ENCODE results near the gene CCDC73.
A peak's percentile ranks its signal among the peaks of the same experiment; 100 is the strongest.
"Not testable (repeated sequence)": the region's sequence is repeated elsewhere in the genome, so short reads cannot be mapped to it uniquely, and the experiment has no call there.

The CCDC73 gene

DNA sequence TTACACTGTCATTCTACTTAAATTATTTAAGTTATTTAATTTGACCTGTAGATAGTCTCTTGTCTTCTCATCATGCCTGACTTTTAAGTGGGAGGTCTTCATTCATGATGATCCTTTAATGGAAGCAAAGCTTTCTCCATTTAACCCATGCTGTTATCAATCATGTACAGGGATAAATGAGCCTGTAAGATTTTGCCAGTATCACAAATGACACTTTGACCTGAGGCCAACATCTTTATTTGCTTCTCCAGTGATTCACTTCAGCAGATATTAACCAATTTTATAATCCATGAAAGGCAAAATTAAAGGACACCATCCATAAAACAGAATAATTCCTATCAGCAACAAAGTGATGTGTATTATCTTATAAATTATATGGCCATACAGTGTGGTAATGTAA, 7.7 kb downstream of the CCDC73 start:
- no peaks in the 10 kb centered on the region for H3K4me1 ChIP-seq
- no peak overlapping the region for H3K27ac ChIP-seq
- TF ChIP-seq Cebpa-rat (IDR thresholded peaks at IDR 0.05) = no peak
- H3K9ac ChIP-seq = no peak overlapping the region
- H3K9me3 ChIP-seq (replicated peaks in 1 of 11) = no peaks in the 10 kb centered on the region
- no peaks in the 10 kb centered on the region for H3K36me3 ChIP-seq
- no peaks in the 10 kb centered on the region for H3K27me3 ChIP-seq
- no peak overlapping the region for H3K4me2 ChIP-seq
- H4K20me1 ChIP-seq = no peaks in the 10 kb centered on the region
- H3K4me3 ChIP-seq = no peak overlapping the region

DNA sequence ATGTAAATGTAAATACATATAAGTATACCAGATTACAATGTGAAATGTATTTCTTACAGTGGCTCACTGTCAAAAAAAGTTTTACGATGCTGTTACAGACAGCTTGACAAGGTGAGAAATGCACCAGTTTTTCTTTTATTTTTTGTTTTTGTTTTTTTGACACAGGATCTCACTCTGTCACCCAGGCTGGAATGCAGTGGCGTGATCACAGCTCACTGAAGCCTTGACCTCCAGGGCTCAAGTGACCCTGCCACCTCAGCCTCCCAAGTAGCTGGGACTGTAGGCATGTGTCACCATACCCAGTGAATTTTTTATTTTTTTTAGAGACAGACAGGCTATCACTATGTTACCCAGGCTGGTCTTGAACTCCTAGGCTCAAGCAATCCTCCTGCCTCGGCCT, 9.2 kb downstream of the CCDC73 start:
- Histone ChIP-seq H3K9me3 (replicated peaks in 1 of 11) (no peaks in the 10 kb centered on the region), H3K4me1 (no peaks in the 10 kb centered on the region), H3K4me3 (no peak overlapping the region), H3K27ac (no peak overlapping the region), H4K20me1 (no peaks in the 10 kb centered on the region), H3K36me3 (no peaks in the 10 kb centered on the region), H3K4me2 (no peak overlapping the region), H3K27me3 (no peaks in the 10 kb centered on the region), H3K9ac (no peak overlapping the region)
- no peak for TF ChIP-seq Cebpa-rat (IDR thresholded peaks at IDR 0.05)

DNA sequence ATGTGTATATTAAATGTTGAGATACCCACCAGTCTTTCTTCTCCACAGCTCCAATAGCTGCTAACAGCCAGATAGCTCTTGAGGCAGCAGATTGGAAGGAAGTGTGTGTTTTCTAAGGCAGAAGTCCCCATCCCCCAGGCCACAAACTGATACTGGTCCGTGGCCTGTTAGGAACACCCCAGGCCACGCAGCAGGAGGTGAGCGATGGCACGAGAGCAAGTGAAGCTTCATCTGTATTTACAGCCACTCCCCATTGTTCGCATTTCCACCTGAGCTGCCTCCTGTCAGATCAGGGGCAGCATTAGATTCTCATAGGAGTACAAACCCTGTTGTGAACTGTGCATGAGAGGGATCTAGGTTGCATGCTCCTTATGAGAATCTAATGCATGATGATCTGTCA, 12.7 kb downstream of the CCDC73 start:
- H3K4me1 ChIP-seq = peaks cover 6 to 22% (median 9%) of the 10 kb centered on the region in 10 experiments; a peak in 15 of 20 replicates
- H3K4me2 ChIP-seq = no peak overlapping the region
- H3K27me3 ChIP-seq = no peaks in the 10 kb centered on the region
- H3K4me3 ChIP-seq = no peak overlapping the region
- TF ChIP-seq Cebpa-rat (IDR thresholded peaks at IDR 0.05) = no peak
- no peaks in the 10 kb centered on the region for H3K9me3 ChIP-seq (replicated peaks in 1 of 11)
- H3K27ac ChIP-seq = no peak overlapping the region
- H4K20me1 ChIP-seq = no peaks in the 10 kb centered on the region
- no peak overlapping the region for H3K9ac ChIP-seq
- H3K36me3 ChIP-seq = no peaks in the 10 kb centered on the region

- not testable (repeated sequence) for H3K27me3 ChIP-seq; H3K4me2 ChIP-seq; H3K36me3 ChIP-seq; H4K20me1 ChIP-seq; H3K9ac ChIP-seq; H3K4me3 ChIP-seq; H3K9me3 ChIP-seq (replicated peaks in 1 of 11); H3K27ac ChIP-seq
- peaks cover 6 to 22% (median 9%) of the 10 kb centered on the region in 10 experiments; a peak in 15 of 20 replicates for H3K4me1 ChIP-seq
Observed at GRCh38 chr11:32780839-32781238, 13.6 kb downstream of the CCDC73 start.

DNA sequence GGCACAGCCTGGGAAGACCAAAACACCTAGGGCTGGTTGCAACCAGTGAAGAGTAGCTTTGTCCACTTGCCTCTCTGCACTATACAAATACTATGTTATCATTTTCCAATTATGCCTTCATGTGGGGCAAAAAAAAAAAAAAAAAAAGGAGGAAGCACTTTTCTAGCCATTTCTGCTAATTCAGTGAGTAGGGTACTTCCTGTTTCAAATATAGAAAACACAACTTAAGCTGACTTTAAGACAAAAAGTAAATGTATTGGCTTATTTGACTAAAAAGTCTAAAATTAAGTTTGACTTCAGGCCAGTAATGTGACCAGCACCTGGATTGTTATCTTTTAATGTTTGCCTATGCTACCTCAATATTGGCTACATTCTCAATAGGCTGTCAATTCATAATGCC, 15.3 kb downstream of the CCDC73 start:
- TF ChIP-seq Cebpa-rat (IDR thresholded peaks at IDR 0.05) = no peak
- no peaks in the 10 kb centered on the region for H3K9me3 ChIP-seq (replicated peaks in 1 of 11)
- no peaks in the 10 kb centered on the region for H4K20me1 ChIP-seq
- no peaks in the 10 kb centered on the region for H3K27me3 ChIP-seq
- peaks cover 6 to 22% (median 9%) of the 10 kb centered on the region in 10 experiments; a peak in 15 of 20 replicates for H3K4me1 ChIP-seq
- no peak overlapping the region for H3K4me3 ChIP-seq
- H3K36me3 ChIP-seq = no peaks in the 10 kb centered on the region
- peak overlapping the region in 5 of 11 experiments; percentile 43 to 78 (median 67); a peak in 10 of 22 replicates for H3K27ac ChIP-seq
- peak overlapping the region in 10 of 11 experiments; percentile 8 to 72 (median 36); a peak in 17 of 22 replicates for H3K4me2 ChIP-seq
- H3K9ac ChIP-seq = peak overlapping the region in 2 of 11 experiments; percentile 31 to 38; a peak in 2 of 22 replicates

- Histone ChIP-seq H3K27ac (no peak overlapping the region), H3K27me3 (no peaks in the 10 kb centered on the region; a peak in 1 of 22 replicates), H3K4me1 (peaks cover 6 to 22% (median 9%) of the 10 kb centered on the region in 10 experiments; a peak in 15 of 20 replicates), H3K9ac (no peak overlapping the region), H4K20me1 (no peaks in the 10 kb centered on the region), H3K36me3 (no peaks in the 10 kb centered on the region), H3K4me3 (no peak overlapping the region), H3K9me3 (replicated peaks in 1 of 11) (no peaks in the 10 kb centered on the region), H3K4me2 (0 out of 22 replicates have a peak overlapping the region, but pooled peaks of 1 of the 11 experiments have one; percentile 5)
- TF ChIP-seq Cebpa-rat (IDR thresholded peaks at IDR 0.05) = no peak
Observed at GRCh38 chr11:32775908-32776307, 18.6 kb downstream of the CCDC73 start.

- Histone ChIP-seq H4K20me1 (no peaks in the 10 kb centered on the region), H3K9me3 (replicated peaks in 1 of 11) (no peaks in the 10 kb centered on the region), H3K9ac (no peak overlapping the region), H3K27ac (no peak overlapping the region), H3K4me3 (no peak overlapping the region), H3K4me2 (no peak overlapping the region), H3K27me3 (no peaks in the 10 kb centered on the region; a peak in 1 of 22 replicates), H3K4me1 (peaks cover 2 to 11% (median 4%) of the 10 kb centered on the region in 10 experiments; a peak in 15 of 20 replicates), H3K36me3 (no peaks in the 10 kb centered on the region)
- TF ChIP-seq Cebpa-rat (IDR thresholded peaks at IDR 0.05) = no peak
Observed at GRCh38 chr11:32774081-32774480, 20.4 kb downstream of the CCDC73 start.

DNA sequence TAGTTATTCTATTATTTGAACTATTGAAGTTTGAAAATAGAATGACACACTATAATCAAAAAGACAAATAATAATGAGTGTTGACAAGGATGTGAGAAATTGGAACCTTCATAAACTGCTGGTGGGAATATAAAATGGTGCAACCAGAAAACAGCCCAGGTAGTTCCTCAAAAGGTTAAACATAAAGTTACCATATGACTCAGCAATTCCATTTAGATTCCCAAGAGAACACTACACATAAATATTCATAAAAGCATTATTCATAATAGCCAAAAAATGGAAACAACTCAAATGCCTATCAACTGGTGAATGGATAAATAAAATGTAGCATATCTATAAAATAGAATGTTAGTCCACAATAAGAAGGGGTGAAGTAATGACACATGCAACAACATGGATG, 21.7 kb downstream of the CCDC73 start:
- Histone ChIP-seq H3K4me2 (no peak overlapping the region), H3K4me3 (no peak overlapping the region), H3K9me3 (replicated peaks in 1 of 11) (0 out of 22 replicates have a peak, but pooled peaks cover 0 to 6% (median 0%) of the 10 kb centered on the region in 11 experiments), H3K4me1 (no peaks in the 10 kb centered on the region), H3K27ac (no peak overlapping the region), H3K27me3 (no peaks in the 10 kb centered on the region; a peak in 1 of 22 replicates), H3K9ac (no peak overlapping the region), H3K36me3 (no peaks in the 10 kb centered on the region), H4K20me1 (no peaks in the 10 kb centered on the region)
- TF ChIP-seq Cebpa-rat (IDR thresholded peaks at IDR 0.05) = no peak

DNA sequence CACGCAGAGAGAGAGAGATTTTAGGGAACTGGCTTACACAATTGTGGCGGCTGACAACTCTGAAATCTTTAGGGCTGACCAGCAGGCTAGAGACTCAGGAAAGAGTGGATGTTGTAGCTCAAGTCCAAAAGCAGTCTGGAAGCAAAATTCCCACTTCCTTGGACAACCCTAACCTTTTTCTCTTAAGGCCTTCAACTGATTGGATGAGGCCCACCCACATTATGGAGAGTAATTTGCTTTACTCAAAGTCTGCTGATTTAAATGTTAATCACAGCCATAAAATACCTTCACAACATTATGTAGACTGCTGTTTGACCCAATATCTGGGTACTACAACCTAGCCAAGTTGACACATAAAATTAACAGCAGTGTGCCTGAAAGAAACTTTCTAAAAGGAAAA, 32.7 kb downstream of the CCDC73 start:
- not testable (repeated sequence) for H3K4me1 ChIP-seq; H3K36me3 ChIP-seq; H3K27ac ChIP-seq; H3K9me3 ChIP-seq (replicated peaks in 1 of 11); H3K9ac ChIP-seq; H4K20me1 ChIP-seq; H3K4me3 ChIP-seq; H3K27me3 ChIP-seq; H3K4me2 ChIP-seq

GRCh38 chr11:32758291-32758690, 36.2 kb downstream of the CCDC73 start:
- H3K4me3 ChIP-seq = no peak overlapping the region
- H4K20me1 ChIP-seq = no peaks in the 10 kb centered on the region
- H3K27ac ChIP-seq = no peak overlapping the region
- H3K27me3 ChIP-seq = no peaks in the 10 kb centered on the region
- no peak overlapping the region for H3K9ac ChIP-seq
- H3K9me3 ChIP-seq (replicated peaks in 1 of 11) = peaks cover 0 to 7% (median 0%) of the 10 kb centered on the region in 11 experiments; a peak in 1 of 22 replicates
- no peak for TF ChIP-seq Cebpa-rat (IDR thresholded peaks at IDR 0.05)
- no peaks in the 10 kb centered on the region for H3K36me3 ChIP-seq
- H3K4me1 ChIP-seq = no peaks in the 10 kb centered on the region
- H3K4me2 ChIP-seq = no peak overlapping the region

- not testable (repeated sequence) for H4K20me1 ChIP-seq; H3K4me3 ChIP-seq; H3K27me3 ChIP-seq; H3K27ac ChIP-seq; H3K36me3 ChIP-seq; H3K9ac ChIP-seq; H3K4me1 ChIP-seq; H3K4me2 ChIP-seq; H3K9me3 ChIP-seq (replicated peaks in 1 of 11)
Observed at GRCh38 chr11:32753181-32753580, 41.3 kb downstream of the CCDC73 start.
